ENCODE data around the gene PLIN5.

- no peak for TF ChIP-seq HDAC6 (IDR thresholded peaks at IDR 0.05; ENCODE audit: unreplicated experiment)
- no peak for TF ChIP-seq YY1 (IDR thresholded peaks at IDR 0.05; ENCODE audit: low read depth, low read length)
- TF ChIP-seq USF1 (IDR thresholded peaks at IDR 0.05; ENCODE audit: borderline replicate concordance, extremely low read length, insufficient read depth, low read depth, low read length) = no peak
- no peak for TF ChIP-seq HCFC1 (IDR thresholded peaks at IDR 0.05; ENCODE audit: low read length)
- TF ChIP-seq CTCF (IDR thresholded peaks at IDR 0.05 in 2 of 3, conservative IDR thresholded peaks at IDR 0.05 in 1 of 3; ENCODE audit: control insufficient read depth in 2 of 3, extremely low read depth in 1 of 3, insufficient read depth in 1 of 3, low read depth in 3 of 3, low read length in 3 of 3) = peak; percentile 62 to 81 (median 68)
- TF ChIP-seq CBFB (IDR thresholded peaks at IDR 0.05; ENCODE audit: low read depth) = no peak
- no peak for TF ChIP-seq PBX3 (IDR thresholded peaks at IDR 0.05; ENCODE audit: insufficient replicate concordance, low read depth, low read length)
- no peak for TF ChIP-seq ESRRA (IDR thresholded peaks at IDR 0.05; ENCODE audit: low read length)
- TF ChIP-seq POLR2A (IDR thresholded peaks at IDR 0.05; ENCODE audit: low read depth, low read length) = no peak
- TF ChIP-seq JUND (IDR thresholded peaks at IDR 0.05; ENCODE audit: low read depth, low read length) = no peak
- TF ChIP-seq HDGF (IDR thresholded peaks at IDR 0.05) = no peak
- TF ChIP-seq TCF12 (IDR thresholded peaks at IDR 0.05; ENCODE audit: low read depth, low read length) = no peak
Observed at GRCh38 chr19:4523306-4524110, 11.5 kb downstream of the PLIN5 start.
